Measurements from ENCODE around the gene METRN.
A peak's percentile ranks its signal among the peaks of the same experiment; 100 is the strongest.

METRN gene

GRCh38 chr16:685967-686366, 29.0 kb upstream of the METRN start (continued):
- TF ChIP-seq ZFP3 (tag by site-specific recombination; IDR thresholded peaks at IDR 0.05; ENCODE audit: low read depth): no peak

- peaks cover 3 to 63% of the 10 kb centered on the region in 2 experiments; a peak in 1 of 3 replicates for H3K36me3 ChIP-seq (ENCODE audit: control insufficient read depth in 2 of 2, insufficient read depth in 1 of 2, low read length in 2 of 2)
- CTCF ChIA-PET: interaction anchor here (0.6 to 1.8 kb wide), 5 partner anchors 9 to 102 kb away, joined by 3 read pairs; partner anchors contain the start of genes CHTF18 and RPUSD1
- no peak overlapping the region for H3K27ac ChIP-seq (ENCODE audit: extremely low read depth, low read depth, low read length)
- H3K4me1 ChIP-seq (ENCODE audit: control insufficient read depth, insufficient read depth, low read length): peaks cover 6% of the 10 kb centered on the region; the same call in 1 of the 2 replicates
- TF ChIP-seq ZNF24 (tag by site-specific recombination; IDR thresholded peaks at IDR 0.05) (no peak), EGR2 (tag by site-specific recombination; IDR thresholded peaks at IDR 0.05; ENCODE audit: low read depth) (no peak), PRDM2 (tag by site-specific recombination; IDR thresholded peaks at IDR 0.05; ENCODE audit: borderline replicate concordance) (no peak)
- H3K4me3 ChIP-seq (ENCODE audit: low read depth, low read length): no peak overlapping the region
- H3K9me3 ChIP-seq (ENCODE audit: control insufficient read depth, insufficient read depth, low read depth, low read length): no peaks in the 10 kb centered on the region
- POLR2A ChIA-PET: interaction anchor here (0.5 to 1.5 kb wide), 4 partner anchors 9 to 102 kb away, joined by 3 to 6 read pairs (median 4); partner anchors contain the start of genes CHTF18 and RPUSD1
Observed at GRCh38 chr16:686459-687260, 28.3 kb upstream of the METRN start.

GRCh38 chr16:687499-687898, 27.4 kb upstream of the METRN start:
- no peak overlapping the region for H3K27ac ChIP-seq (ENCODE audit: extremely low read depth, low read depth, low read length)
- H3K36me3 ChIP-seq (ENCODE audit: control insufficient read depth in 2 of 2, insufficient read depth in 1 of 2, low read length in 2 of 2): peaks cover 0 to 55% of the 10 kb centered on the region in 2 experiments; a peak in 1 of 3 replicates
- no peaks in the 10 kb centered on the region for H3K9me3 ChIP-seq (ENCODE audit: control insufficient read depth, insufficient read depth, low read depth, low read length)
- no peak for TF ChIP-seq ZNF341 (tag by site-specific recombination; IDR thresholded peaks at IDR 0.05; ENCODE audit: low read depth)
- no peak for TF ChIP-seq GLIS1 (tag by site-specific recombination; IDR thresholded peaks at IDR 0.05)
- no peak overlapping the region for H3K4me3 ChIP-seq (ENCODE audit: low read depth, low read length)
- CTCF ChIA-PET: interaction anchor here (0.6 kb wide), 1 partner anchor 101 kb away, joined by 3 read pairs; the partner anchor contains the start of genes CHTF18 and RPUSD1
- POLR2A ChIA-PET: interaction anchor here (0.5 to 1.5 kb wide), 4 partner anchors 8 to 123 kb away, joined by 3 to 6 read pairs (median 4); partner anchors contain the start of genes CHTF18 and RPUSD1
- no peaks in the 10 kb centered on the region for H3K4me1 ChIP-seq (ENCODE audit: control insufficient read depth, insufficient read depth, low read length)

GRCh38 chr16:689175-689897, 25.6 kb upstream of the METRN start:
- no peaks in the 10 kb centered on the region for H3K4me1 ChIP-seq (ENCODE audit: control insufficient read depth, insufficient read depth, low read length)
- H3K36me3 ChIP-seq (ENCODE audit: control insufficient read depth in 2 of 2, insufficient read depth in 1 of 2, low read length in 2 of 2): peaks cover 0 to 43% of the 10 kb centered on the region in 2 experiments; a peak in 1 of 3 replicates
- H3K4me3 ChIP-seq (ENCODE audit: low read depth, low read length): peak overlapping the region; percentile 87
- CTCF ChIA-PET: interaction anchor here (0.7 to 1.6 kb wide), 2 partner anchors 21 to 23 kb away, joined by 4 to 5 read pairs; no protein-coding TSS in a partner anchor
- no peaks in the 10 kb centered on the region for H3K9me3 ChIP-seq (ENCODE audit: control insufficient read depth, insufficient read depth, low read depth, low read length)
- POLR2A ChIA-PET: interaction anchor here (0.6 to 2.9 kb wide), 13 partner anchors 8 to 337 kb away, joined by 3 to 20 read pairs (median 5); partner anchors contain the start of genes ANTKMT, AXIN1, CHTF18 and RHBDL1
- H3K27ac ChIP-seq (ENCODE audit: extremely low read depth, low read depth, low read length): peak overlapping the region; percentile 73
- peak; percentile 91; the same call in 1 of the 2 replicates for TF ChIP-seq BCL11A (tag by site-specific recombination; IDR thresholded peaks at IDR 0.05; ENCODE audit: low read depth)
- TF ChIP-seq ZNF555 (tag by site-specific recombination; conservative IDR thresholded peaks at IDR 0.05): no peak
- TF ChIP-seq ZNF391 (tag by site-specific recombination; IDR thresholded peaks at IDR 0.05; ENCODE audit: borderline replicate concordance, low read depth): no peak
- TF ChIP-seq ZNF138 (tag by site-specific recombination; IDR thresholded peaks at IDR 0.05; ENCODE audit: borderline replicate concordance): no peak
- TF ChIP-seq HIC1 (tag by site-specific recombination; IDR thresholded peaks at IDR 0.05): peak; percentile 76; the same call in 1 of the 2 replicates
- no peak for TF ChIP-seq ZXDB (tag by site-specific recombination; IDR thresholded peaks at IDR 0.05)
- TF ChIP-seq ZNF660 (tag by site-specific recombination; IDR thresholded peaks at IDR 0.05): peak; percentile 34; the same call in 1 of the 2 replicates

All from HEK293 (cell line).